Measurements from ENCODE around the gene BBLN. TPM values are rescaled to one million over a fixed set of nuclear protein-coding genes. Genes with fewer than 3 reads are reported as not detected.

BBLN gene
- total RNA-seq, 1 experiment from 2014 or later = 41.9 TPM

DNA sequence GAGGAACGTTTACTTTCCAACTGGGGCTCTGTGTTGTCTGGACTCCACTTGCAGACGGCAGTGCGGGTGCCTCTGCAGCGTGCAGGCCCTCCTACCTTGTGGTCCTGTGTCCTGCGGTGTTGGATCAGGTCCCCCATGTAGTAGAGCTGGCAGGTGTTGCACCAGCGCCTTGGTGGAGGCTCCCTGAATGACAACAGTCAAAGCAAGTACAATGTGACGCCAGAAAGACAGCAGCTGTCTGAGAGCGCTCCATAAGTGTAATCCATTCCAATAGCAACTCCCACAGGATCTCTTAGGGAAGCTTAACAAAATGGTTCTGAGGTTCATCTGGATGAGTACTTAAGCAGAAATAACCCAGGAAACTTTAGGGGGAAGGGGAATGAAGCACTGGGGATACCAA is 9.9 kb downstream of the BBLN start:
- no peaks in the 10 kb centered on the region for H3K9me3 ChIP-seq (ENCODE audit: low read depth, low read length, poor library complexity, severe bottlenecking)
- no peak overlapping the region for H3K4me3 ChIP-seq (ENCODE audit: low read depth, low read length, poor library complexity, severe bottlenecking)
- no peaks in the 10 kb centered on the region for H3K4me1 ChIP-seq (ENCODE audit: insufficient read depth, low read length, poor library complexity, severe bottlenecking)
- ChIA-PET CTCF (no interaction called here), POLR2A (ENCODE audit: low non-redundant PET) (no interaction called here)
- H3K27ac ChIP-seq (ENCODE audit: low read depth, low read length, poor library complexity, severe bottlenecking) = no peak overlapping the region
- H3K27me3 ChIP-seq (replicated peaks; ENCODE audit: insufficient read depth, low read depth, low read length, poor library complexity) = no peaks in the 10 kb centered on the region
- H3K36me3 ChIP-seq (ENCODE audit: insufficient read depth, low read length, poor library complexity, severe bottlenecking) = peaks cover 32% of the 10 kb centered on the region
- intact Hi-C loops (cut with micrococcal nuclease; ENCODE audit: unreplicated experiment) = no loop called here
- no TSS peak for BruUV-seq (replicated peaks)
- no peak for TF ChIP-seq EZH2 (IDR thresholded peaks at IDR 0.05; ENCODE audit: borderline replicate concordance, low read depth, low read length, poor library complexity, severe bottlenecking)
- DNase-seq (ENCODE audit: low spot score) = no peak

DNA sequence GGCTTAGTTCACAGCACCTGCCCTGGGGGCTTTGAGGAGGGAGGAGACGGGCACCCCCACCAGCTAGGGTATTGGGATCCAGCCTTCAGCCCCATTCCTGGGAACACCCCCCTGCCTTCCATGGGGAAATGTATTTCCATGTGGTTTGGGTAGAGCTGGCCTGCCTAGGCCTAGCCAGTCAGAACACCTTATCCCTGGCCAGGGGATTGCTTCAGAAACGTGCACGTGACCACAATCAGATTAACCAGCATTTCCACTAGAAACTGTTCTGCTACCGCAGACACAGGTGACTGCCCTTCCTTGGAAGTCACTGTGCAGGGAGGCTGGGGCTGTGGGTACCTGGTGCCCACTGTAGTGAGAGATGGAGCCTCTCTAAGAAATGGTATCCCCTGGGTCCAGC is 14.0 kb downstream of the BBLN start:
- Histone ChIP-seq H3K9me3 (ENCODE audit: low read depth, low read length, poor library complexity, severe bottlenecking) (no peaks in the 10 kb centered on the region), H3K27me3 (replicated peaks; ENCODE audit: insufficient read depth, low read depth, low read length, poor library complexity) (no peaks in the 10 kb centered on the region), H3K4me1 (ENCODE audit: insufficient read depth, low read length, poor library complexity, severe bottlenecking) (no peaks in the 10 kb centered on the region), H3K27ac (ENCODE audit: low read depth, low read length, poor library complexity, severe bottlenecking) (no peak overlapping the region), H3K36me3 (ENCODE audit: insufficient read depth, low read length, poor library complexity, severe bottlenecking) (peaks cover 36% of the 10 kb centered on the region), H3K4me3 (ENCODE audit: low read depth, low read length, poor library complexity, severe bottlenecking) (no peak overlapping the region)
- POLR2A ChIA-PET (ENCODE audit: low non-redundant PET) = no interaction called here
- CTCF ChIA-PET = no interaction called here
- TF ChIP-seq, protein P1, sequence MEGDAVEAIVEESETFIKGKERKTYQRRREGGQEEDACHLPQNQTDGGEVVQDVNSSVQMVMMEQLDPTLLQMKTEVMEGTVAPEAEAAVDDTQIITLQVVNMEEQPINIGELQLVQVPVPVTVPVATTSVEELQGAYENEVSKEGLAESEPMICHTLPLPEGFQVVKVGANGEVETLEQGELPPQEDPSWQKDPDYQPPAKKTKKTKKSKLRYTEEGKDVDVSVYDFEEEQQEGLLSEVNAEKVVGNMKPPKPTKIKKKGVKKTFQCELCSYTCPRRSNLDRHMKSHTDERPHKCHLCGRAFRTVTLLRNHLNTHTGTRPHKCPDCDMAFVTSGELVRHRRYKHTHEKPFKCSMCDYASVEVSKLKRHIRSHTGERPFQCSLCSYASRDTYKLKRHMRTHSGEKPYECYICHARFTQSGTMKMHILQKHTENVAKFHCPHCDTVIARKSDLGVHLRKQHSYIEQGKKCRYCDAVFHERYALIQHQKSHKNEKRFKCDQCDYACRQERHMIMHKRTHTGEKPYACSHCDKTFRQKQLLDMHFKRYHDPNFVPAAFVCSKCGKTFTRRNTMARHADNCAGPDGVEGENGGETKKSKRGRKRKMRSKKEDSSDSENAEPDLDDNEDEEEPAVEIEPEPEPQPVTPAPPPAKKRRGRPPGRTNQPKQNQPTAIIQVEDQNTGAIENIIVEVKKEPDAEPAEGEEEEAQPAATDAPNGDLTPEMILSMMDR (conservative IDR thresholded peaks at IDR 0.05; ENCODE audit: low read depth, low read length) = no peak
- no peak for TF ChIP-seq EZH2 (IDR thresholded peaks at IDR 0.05; ENCODE audit: borderline replicate concordance, low read depth, low read length, poor library complexity, severe bottlenecking)
- intact Hi-C loops (cut with micrococcal nuclease; ENCODE audit: unreplicated experiment) = no loop called here
- BruUV-seq (replicated peaks) = no TSS peak
- no peak for DNase-seq (ENCODE audit: low spot score)

DNA sequence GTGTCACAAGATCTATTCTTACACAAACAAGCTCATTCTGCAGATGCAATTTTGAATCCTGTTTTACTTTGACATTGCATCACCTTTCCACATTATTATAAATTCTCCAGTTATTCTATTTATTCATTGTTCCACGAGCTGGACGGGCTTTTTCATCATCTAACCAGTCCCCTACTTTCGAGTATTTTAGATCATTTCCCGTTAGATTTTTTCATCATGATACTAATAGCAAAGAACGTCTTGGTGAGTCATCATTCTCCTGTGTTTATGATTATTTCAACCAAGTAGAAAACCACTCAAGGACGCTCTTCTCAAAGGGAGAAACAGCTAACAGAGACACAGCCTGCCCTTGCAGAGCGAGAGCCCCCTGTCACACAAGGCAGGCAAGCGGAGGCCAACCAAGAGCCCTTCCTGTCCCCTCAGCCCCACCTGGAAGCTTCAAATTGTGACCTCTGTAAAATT is 15.1 kb downstream of the BBLN start:
- intact Hi-C loops (cut with micrococcal nuclease; ENCODE audit: unreplicated experiment) = no loop called here
- TF ChIP-seq, protein P1 (conservative IDR thresholded peaks at IDR 0.05; ENCODE audit: low read depth, low read length) = no peak
- TF ChIP-seq EZH2 (IDR thresholded peaks at IDR 0.05; ENCODE audit: borderline replicate concordance, low read depth, low read length, poor library complexity, severe bottlenecking) = no peak
- Histone ChIP-seq H3K27me3 (replicated peaks; ENCODE audit: insufficient read depth, low read depth, low read length, poor library complexity) (no peaks in the 10 kb centered on the region), H3K4me3 (ENCODE audit: low read depth, low read length, poor library complexity, severe bottlenecking) (no peak overlapping the region), H3K4me1 (ENCODE audit: insufficient read depth, low read length, poor library complexity, severe bottlenecking) (no peaks in the 10 kb centered on the region), H3K27ac (ENCODE audit: low read depth, low read length, poor library complexity, severe bottlenecking) (peak overlapping the region; percentile 25), H3K9me3 (ENCODE audit: low read depth, low read length, poor library complexity, severe bottlenecking) (no peaks in the 10 kb centered on the region), H3K36me3 (ENCODE audit: insufficient read depth, low read length, poor library complexity, severe bottlenecking) (peaks cover 38% of the 10 kb centered on the region)
- no peak for DNase-seq (ENCODE audit: low spot score)
- BruUV-seq (replicated peaks) = no TSS peak
- POLR2A ChIA-PET (ENCODE audit: low non-redundant PET) = no interaction called here
- CTCF ChIA-PET = no interaction called here

DNA sequence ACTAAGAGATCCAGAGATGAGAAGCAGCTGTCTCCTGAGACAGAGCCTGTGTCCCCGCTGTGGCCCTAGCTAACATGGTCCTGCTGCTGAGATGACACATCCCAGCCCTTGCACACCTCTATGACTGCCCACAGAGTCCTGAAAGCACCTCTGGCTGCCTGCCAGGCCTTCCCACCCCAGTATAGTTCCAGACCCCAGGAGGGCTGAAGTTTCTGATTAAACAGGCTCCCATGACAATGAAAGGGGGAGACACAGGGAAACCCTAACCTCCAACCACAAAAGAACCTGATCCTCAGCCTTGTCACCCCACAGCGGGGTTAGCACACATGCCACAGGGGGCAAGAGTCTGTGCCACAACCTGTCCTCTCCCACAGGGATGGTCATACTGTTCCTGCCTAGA is 15.7 kb downstream of the BBLN start:
- DNase-seq (ENCODE audit: low spot score) = no peak
- no TSS peak for BruUV-seq (replicated peaks)
- no peaks in the 10 kb centered on the region for H3K27me3 ChIP-seq (replicated peaks; ENCODE audit: insufficient read depth, low read depth, low read length, poor library complexity)
- ChIA-PET CTCF (no interaction called here), POLR2A (ENCODE audit: low non-redundant PET) (no interaction called here)
- no peak for TF ChIP-seq EZH2 (IDR thresholded peaks at IDR 0.05; ENCODE audit: borderline replicate concordance, low read depth, low read length, poor library complexity, severe bottlenecking)
- TF ChIP-seq, protein P1 (conservative IDR thresholded peaks at IDR 0.05; ENCODE audit: low read depth, low read length) = no peak
- H3K36me3 ChIP-seq (ENCODE audit: insufficient read depth, low read length, poor library complexity, severe bottlenecking) = peaks cover 42% of the 10 kb centered on the region
- no peak overlapping the region for H3K4me3 ChIP-seq (ENCODE audit: low read depth, low read length, poor library complexity, severe bottlenecking)
- peak overlapping the region; percentile 25 for H3K27ac ChIP-seq (ENCODE audit: low read depth, low read length, poor library complexity, severe bottlenecking)
- no peaks in the 10 kb centered on the region for H3K9me3 ChIP-seq (ENCODE audit: low read depth, low read length, poor library complexity, severe bottlenecking)
- intact Hi-C loops (cut with micrococcal nuclease; ENCODE audit: unreplicated experiment) = no loop called here
- H3K4me1 ChIP-seq (ENCODE audit: insufficient read depth, low read length, poor library complexity, severe bottlenecking) = no peaks in the 10 kb centered on the region
